PC-9 (cell line): ENCODE data around the gene VANGL1. TPM values are rescaled to one million over a fixed set of nuclear protein-coding genes. Genes with fewer than 3 reads are reported as not detected.

Experiments
- BruUV-seq: library from RNA; stranded (reverse); fragments of 400-500 nt; replicated peaks from 2 replicates; lab custom pipeline; 2021; lab: Mats Ljungman, UMichigan
- CTCF ChIA-PET: fragments of 300-600 bp; sonication (Branson Sonifier 250); formaldehyde crosslinking; loops from one replicate; lab custom pipeline; 2022; ENCODE audit warnings: antibody characterized with exemption; lab: Charles Lee
- POLR2A ChIA-PET: fragments of 300-600 bp; sonication (Branson Sonifier 250); formaldehyde crosslinking; loops from one replicate; lab custom pipeline; 2022; ENCODE audit warnings: antibody characterized with exemption; ENCODE audit not compliant: unreplicated experiment; lab: Charles Lee
- DNase-seq, 2 experiments: peaks; one replicate each; pipeline versions ENCODE4 v3.0.0 to v3.0.0-alpha.2; 2015 to 2022; ENCODE audit warnings: mixed read lengths in 1 of 2
- H2AFZ ChIP-seq: fragments of 200-600 bp; sonication (generic); 2 replicates; pipeline ENCODE4 v1.8.1; 2017; ENCODE audit warnings: antibody characterized with exemption
- H3F3A ChIP-seq: fragments of 200-600 bp; sonication (generic); 2 replicates; pipeline ENCODE4 v1.8.1; 2017; ENCODE audit warnings: antibody characterized with exemption, mild to moderate bottlenecking, low read depth; ENCODE audit not compliant: insufficient read depth
- H3K27ac ChIP-seq: fragments of 200-600 bp; sonication (generic); 2 replicates; pipeline ENCODE4 v1.6.1; 2016; ENCODE audit warnings: mixed run types
- H3K27me3 ChIP-seq: fragments of 200-600 bp; sonication (generic); 2 replicates; pipeline ENCODE4 v1.6.1; 2016; ENCODE audit warnings: low read depth, mixed run types; ENCODE audit not compliant: insufficient read depth
- H3K36me3 ChIP-seq: fragments of 200-600 bp; sonication (generic); 2 replicates; pipeline ENCODE4 v1.6.1; 2016; ENCODE audit warnings: low read depth, mixed run types
- H3K4me1 ChIP-seq: fragments of 200-600 bp; sonication (generic); replicated peaks from 2 replicates; pipeline ENCODE4 v1.6.1; 2016; ENCODE audit warnings: mixed run types; ENCODE audit not compliant: insufficient read depth
- H3K4me2 ChIP-seq: fragments of 200-600 bp; sonication (generic); 2 replicates; pipeline ENCODE4 v1.6.1; 2017; ENCODE audit warnings: mixed run types
- H3K4me3 ChIP-seq: fragments of 200-600 bp; sonication (generic); 2 replicates; pipeline ENCODE4 v1.6.1; 2016; ENCODE audit warnings: mixed run types
- H3K79me2 ChIP-seq: fragments of 200-600 bp; sonication (generic); 2 replicates; pipeline ENCODE4 v1.6.1; 2017; ENCODE audit warnings: low read depth, mixed run types
- H3K9me2 ChIP-seq: fragments of 200-600 bp; sonication (generic); 2 replicates; pipeline ENCODE4 v1.8.1; 2017; ENCODE audit warnings: mild to moderate bottlenecking; ENCODE audit not compliant: insufficient read depth
- H3K9me3 ChIP-seq: fragments of 200-600 bp; sonication (generic); 2 replicates; pipeline ENCODE4 v1.8.1; 2016; ENCODE audit warnings: low read depth; ENCODE audit not compliant: insufficient read depth
- H4K20me1 ChIP-seq: fragments of 200-600 bp; sonication (generic); 2 replicates; pipeline ENCODE4 v1.8.1; 2017; ENCODE audit not compliant: insufficient read depth
- EZH2 ChIP-seq: fragments of 200-600 bp; sonication (generic); IDR thresholded peaks from 2 replicates; pipeline ENCODE4 v1.8.0; 2017; ENCODE audit warnings: antibody characterized with exemption, low read depth
- intact Hi-C: fragments of 100-400 bp; cut with micrococcal nuclease; formaldehyde crosslinking; loops from one replicate; pipeline ENCODE4 v1.10.0; 2022; ENCODE audit not compliant: unreplicated experiment
- total RNA-seq: library from RNA; stranded (reverse); gene quantifications from 2 replicates; pipeline ENCODE4 v1.2.3, GENCODE V29; 2021
- TF ChIP-seq, protein P1 (sequence below): fragments of 200-600 bp; sonication (generic); conservative IDR thresholded peaks from 2 replicates; pipeline ENCODE4 v1.6.1; 2017; ENCODE audit warnings: mixed run types, antibody characterized with exemption, mild to moderate bottlenecking, moderate library complexity

The VANGL1 gene
- total RNA-seq, 1 experiment from 2014 or later, result 43.0 TPM

GRCh38 chr1:115687744-115688143, 46.0 kb downstream of the VANGL1 start:
- CTCF ChIA-PET, result interaction anchor here (0.6 kb wide), 1 partner anchor 34 kb away, joined by 5 read pairs; no protein-coding TSS in a partner anchor
- H3K4me1 ChIP-seq, result no peaks in the 10 kb centered on the region

GRCh38 chr1:115690972-115691371, 49.2 kb downstream of the VANGL1 start:
- no peak overlapping the region for H3K4me2 ChIP-seq
- no peak overlapping the region for H3K4me3 ChIP-seq
- no peak overlapping the region for H3K27ac ChIP-seq
- H3F3A ChIP-seq, result 0 out of 2 replicates have a peak, but pooled peaks cover 5% of the 10 kb centered on the region
- H3K27me3 ChIP-seq, result no peaks in the 10 kb centered on the region
- TF ChIP-seq, protein P1, sequence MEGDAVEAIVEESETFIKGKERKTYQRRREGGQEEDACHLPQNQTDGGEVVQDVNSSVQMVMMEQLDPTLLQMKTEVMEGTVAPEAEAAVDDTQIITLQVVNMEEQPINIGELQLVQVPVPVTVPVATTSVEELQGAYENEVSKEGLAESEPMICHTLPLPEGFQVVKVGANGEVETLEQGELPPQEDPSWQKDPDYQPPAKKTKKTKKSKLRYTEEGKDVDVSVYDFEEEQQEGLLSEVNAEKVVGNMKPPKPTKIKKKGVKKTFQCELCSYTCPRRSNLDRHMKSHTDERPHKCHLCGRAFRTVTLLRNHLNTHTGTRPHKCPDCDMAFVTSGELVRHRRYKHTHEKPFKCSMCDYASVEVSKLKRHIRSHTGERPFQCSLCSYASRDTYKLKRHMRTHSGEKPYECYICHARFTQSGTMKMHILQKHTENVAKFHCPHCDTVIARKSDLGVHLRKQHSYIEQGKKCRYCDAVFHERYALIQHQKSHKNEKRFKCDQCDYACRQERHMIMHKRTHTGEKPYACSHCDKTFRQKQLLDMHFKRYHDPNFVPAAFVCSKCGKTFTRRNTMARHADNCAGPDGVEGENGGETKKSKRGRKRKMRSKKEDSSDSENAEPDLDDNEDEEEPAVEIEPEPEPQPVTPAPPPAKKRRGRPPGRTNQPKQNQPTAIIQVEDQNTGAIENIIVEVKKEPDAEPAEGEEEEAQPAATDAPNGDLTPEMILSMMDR, result no peak
- no peak for TF ChIP-seq EZH2
- H3K4me1 ChIP-seq, result no peaks in the 10 kb centered on the region
- no peak for DNase-seq
- no TSS peak for BruUV-seq
- ChIA-PET POLR2A (no interaction called here), CTCF (no interaction called here)
- no peaks in the 10 kb centered on the region for H3K9me3 ChIP-seq
- 0 out of 2 replicates have a peak, but pooled peaks cover 3% of the 10 kb centered on the region for H4K20me1 ChIP-seq
- peaks cover 29% of the 10 kb centered on the region for H3K36me3 ChIP-seq
- no peaks in the 10 kb centered on the region for H3K79me2 ChIP-seq
- intact Hi-C loops, result no loop called here
- no peak overlapping the region for H2AFZ ChIP-seq
- no peaks in the 10 kb centered on the region for H3K9me2 ChIP-seq

More at GRCh38 chr1:115687744-115688143, 46.0 kb downstream of the VANGL1 start:
- Histone ChIP-seq H4K20me1 (0 out of 2 replicates have a peak, but pooled peaks cover 3% of the 10 kb centered on the region), H3K27ac (no peak overlapping the region), H3K4me2 (no peak overlapping the region), H3K9me2 (no peaks in the 10 kb centered on the region), H2AFZ (no peak overlapping the region), H3K4me3 (no peak overlapping the region), H3K79me2 (no peaks in the 10 kb centered on the region), H3F3A (0 out of 2 replicates have a peak, but pooled peaks cover 5% of the 10 kb centered on the region), H3K36me3 (peaks cover 53% of the 10 kb centered on the region), H3K27me3 (no peaks in the 10 kb centered on the region), H3K9me3 (no peaks in the 10 kb centered on the region)
- no TSS peak for BruUV-seq
- no peak for DNase-seq
- TF ChIP-seq EZH2, result no peak
- TF ChIP-seq, protein P1, result no peak
- intact Hi-C loops, result no loop called here
- POLR2A ChIA-PET, result interaction anchor here (0.7 kb wide), 1 partner anchor 84 kb away, joined by 3 read pairs; no protein-coding TSS in a partner anchor

- POLR2A ChIA-PET, result no interaction called here
- Histone ChIP-seq H3K4me1 (no peaks in the 10 kb centered on the region), H4K20me1 (no peaks in the 10 kb centered on the region), H3F3A (no peaks in the 10 kb centered on the region), H3K4me2 (no peak overlapping the region), H3K79me2 (no peaks in the 10 kb centered on the region), H2AFZ (no peak overlapping the region), H3K9me2 (no peaks in the 10 kb centered on the region), H3K36me3 (peaks cover 20% of the 10 kb centered on the region), H3K4me3 (no peak overlapping the region), H3K27ac (no peak overlapping the region), H3K9me3 (no peaks in the 10 kb centered on the region), H3K27me3 (no peaks in the 10 kb centered on the region)
- TF ChIP-seq EZH2, result no peak
- TF ChIP-seq, protein P1, result no peak
- DNase-seq, result no peak
- intact Hi-C loops, result no loop called here
- BruUV-seq, result no TSS peak
- CTCF ChIA-PET, result no interaction called here
Measured at GRCh38 chr1:115692224-115692623, 50.5 kb downstream of the VANGL1 start.
